IPS-11a (cell line): Measurements from ENCODE around the gene PTCHD4.

Experiments used
- H3K4me3 ChIP-seq: one replicate; pipeline ENCODE4 v1.5.1; 2013; ENCODE audit warnings: low read depth, low read length, control low read depth

PTCHD4 gene

DNA sequence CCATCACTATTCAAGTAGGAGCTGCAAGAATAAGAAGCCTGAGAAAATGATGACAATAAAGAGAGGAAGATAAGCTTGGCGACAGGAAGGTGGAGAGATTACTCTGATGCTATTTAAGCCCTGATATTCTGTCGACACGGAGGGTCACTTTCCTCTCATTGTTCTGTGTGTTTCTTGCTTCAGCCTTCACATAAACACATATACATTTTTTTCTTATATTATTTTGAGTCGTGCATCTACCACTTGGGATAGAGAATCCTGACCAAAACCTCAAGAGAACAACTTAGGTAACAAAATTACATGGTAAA lies 10.5 kb downstream of the PTCHD4 start:
- no peak overlapping the region for H3K4me3 ChIP-seq

DNA sequence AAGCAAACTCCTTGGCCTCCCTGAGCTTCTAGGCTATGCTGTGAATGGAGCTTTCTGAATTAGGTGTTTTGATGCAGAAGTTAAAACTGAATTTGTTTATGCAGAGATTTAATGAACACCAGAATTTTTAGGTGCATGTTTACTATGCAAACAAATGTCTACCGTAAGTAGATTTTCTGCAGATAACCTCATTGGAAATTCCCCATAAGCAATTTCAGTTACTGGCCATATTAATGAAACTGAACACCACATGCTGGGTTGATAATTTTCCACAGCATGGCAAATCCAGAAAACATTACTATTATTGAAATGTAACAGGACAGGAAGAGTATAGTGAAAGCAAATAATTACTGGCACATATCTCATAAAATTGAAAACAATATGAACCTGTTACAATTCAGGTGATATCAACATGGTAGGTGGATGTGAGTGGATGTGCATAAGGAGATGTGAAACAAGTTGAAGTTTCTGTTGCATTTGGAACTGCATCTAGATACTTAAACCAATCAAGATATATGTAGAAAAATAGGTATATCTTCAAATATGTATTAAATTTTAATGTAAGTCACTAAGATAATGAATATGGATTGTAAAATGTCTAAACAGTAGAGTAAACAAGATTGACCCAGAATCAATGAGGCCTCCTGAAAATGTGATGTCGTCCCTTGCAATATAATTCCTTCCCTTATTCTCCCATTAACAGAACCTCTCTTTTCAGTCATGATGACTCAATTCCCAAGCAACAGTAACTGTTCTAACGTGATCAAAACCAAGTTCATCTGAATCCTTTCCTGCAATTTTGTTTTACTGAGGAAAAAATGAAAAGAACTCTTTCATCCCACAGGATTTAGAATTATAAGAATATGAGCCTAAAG lies 11.0 kb downstream of the PTCHD4 start:
- H3K4me3 ChIP-seq, result no peak overlapping the region

- no peak overlapping the region for H3K4me3 ChIP-seq
Observed at GRCh38 chr6:48098923-48099322, 12.1 kb downstream of the PTCHD4 start.

DNA sequence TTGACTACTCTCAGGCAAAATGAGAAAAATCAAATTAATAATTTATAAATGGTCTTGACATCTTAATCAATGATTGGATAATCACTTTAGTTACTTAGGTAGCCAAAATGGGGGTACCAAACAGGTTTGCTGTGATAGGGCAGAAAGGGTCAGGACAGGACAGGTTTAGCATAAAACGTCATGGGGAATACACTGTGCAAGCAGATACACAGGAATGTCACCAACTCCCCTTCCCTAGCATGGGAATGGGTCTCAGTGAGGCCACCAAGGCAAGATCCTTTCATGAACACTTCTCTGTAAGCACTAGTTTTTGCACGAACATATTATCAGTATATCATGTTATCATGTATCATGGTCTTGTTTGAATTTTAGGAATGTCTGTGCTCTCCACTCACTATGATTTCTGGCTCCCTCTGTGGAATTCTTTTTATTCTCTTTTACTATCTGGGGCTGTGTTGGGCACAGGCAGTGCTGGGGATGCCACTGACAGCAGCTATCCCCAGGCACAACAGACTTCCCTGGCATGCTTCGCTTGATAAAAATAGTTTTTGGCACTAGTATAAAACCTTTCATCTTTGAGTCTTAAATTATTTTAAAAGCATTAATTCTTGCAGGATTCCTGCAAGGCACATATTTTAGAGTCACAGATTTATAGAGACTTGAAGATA lies 18.3 kb downstream of the PTCHD4 start:
- no peak overlapping the region for H3K4me3 ChIP-seq

- H3K4me3 ChIP-seq, result no peak overlapping the region
Observed at GRCh38 chr6:48090546-48090945, 20.5 kb downstream of the PTCHD4 start.

DNA sequence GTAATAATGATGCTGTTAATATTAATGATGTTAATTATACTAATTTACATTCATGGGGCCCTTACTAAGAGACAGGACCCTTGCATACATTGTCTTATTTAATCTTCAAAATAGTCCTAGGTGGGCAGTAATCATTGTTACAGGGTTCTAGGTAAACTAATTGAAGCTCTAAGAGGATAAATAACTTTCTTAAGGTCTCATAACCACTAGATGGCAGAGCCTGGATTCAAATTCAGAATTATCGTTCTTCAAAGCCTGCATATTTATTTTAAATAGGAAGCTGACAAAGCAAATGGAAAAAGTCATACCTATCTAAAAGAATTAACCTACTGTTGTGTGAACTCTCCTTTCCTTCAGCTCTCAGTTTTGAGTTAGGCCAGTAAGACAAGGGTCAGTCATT lies 23.5 kb downstream of the PTCHD4 start:
- H3K4me3 ChIP-seq, result no peak overlapping the region

GRCh38 chr6:48086187-48086586 lies 24.8 kb downstream of the PTCHD4 start:
- H3K4me3 ChIP-seq, result no peak overlapping the region

- no peak overlapping the region for H3K4me3 ChIP-seq
Observed at GRCh38 chr6:48085131-48085741, 25.8 kb downstream of the PTCHD4 start.

- no peak overlapping the region for H3K4me3 ChIP-seq
Observed at GRCh38 chr6:48084201-48084600, 26.8 kb downstream of the PTCHD4 start.

DNA sequence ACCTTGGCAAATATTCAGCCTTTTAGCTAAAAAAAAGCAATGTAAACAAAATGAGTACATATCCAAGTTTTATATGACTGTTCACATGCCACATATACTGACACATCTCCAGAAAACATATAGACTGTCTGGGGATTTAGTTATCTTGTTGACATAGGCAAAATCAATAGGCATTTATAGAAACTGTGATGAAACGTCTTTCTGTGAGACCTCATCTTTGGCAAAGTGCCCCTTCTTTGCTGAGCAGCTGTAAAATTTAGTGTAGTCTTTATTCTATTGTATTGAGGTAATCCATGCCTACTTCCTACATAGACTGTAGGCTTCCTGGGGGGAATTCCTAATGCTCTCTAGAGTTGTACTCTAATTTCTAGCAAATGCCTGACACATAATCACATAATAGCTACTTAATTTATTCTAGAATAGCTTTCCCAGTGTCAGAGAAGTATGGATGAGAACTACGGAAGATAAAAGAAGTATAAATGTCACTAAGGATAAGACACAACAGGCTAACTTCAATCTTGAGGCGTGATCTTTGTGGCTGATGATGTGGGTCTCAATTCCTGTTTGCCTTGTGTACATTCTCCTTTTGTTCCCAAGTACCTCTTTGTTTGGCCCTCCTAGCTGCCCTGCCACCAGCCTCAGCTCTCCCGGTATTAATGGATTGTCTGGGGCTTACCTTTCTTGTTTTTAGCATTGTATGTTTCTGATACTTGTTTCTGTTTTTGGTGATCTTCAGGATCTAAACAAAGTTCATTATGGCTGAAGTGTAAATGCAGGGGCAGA lies 30.6 kb downstream of the PTCHD4 start:
- H3K4me3 ChIP-seq, result no peak overlapping the region

GRCh38 chr6:48078120-48078519 lies 32.9 kb downstream of the PTCHD4 start:
- H3K4me3 ChIP-seq, result no peak overlapping the region

DNA sequence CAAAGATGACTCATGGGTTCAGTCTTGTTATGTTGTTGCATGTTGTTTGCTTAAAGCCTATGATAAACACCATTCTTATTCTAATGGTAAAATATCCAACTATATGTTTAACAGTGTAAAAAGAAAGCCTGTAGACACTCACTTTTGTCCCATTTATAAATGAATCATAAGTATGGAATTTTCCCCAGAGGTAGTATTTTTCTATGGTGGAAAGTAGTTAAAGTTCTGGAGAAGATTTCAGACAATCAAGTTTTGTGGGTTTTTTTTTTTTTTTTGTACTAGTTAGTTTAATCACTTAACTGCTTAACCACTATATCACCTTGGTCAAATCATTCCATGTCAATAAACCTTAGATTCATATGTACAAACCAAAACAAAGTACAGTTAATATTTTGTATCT lies 35.8 kb downstream of the PTCHD4 start:
- H3K4me3 ChIP-seq, result no peak overlapping the region

DNA sequence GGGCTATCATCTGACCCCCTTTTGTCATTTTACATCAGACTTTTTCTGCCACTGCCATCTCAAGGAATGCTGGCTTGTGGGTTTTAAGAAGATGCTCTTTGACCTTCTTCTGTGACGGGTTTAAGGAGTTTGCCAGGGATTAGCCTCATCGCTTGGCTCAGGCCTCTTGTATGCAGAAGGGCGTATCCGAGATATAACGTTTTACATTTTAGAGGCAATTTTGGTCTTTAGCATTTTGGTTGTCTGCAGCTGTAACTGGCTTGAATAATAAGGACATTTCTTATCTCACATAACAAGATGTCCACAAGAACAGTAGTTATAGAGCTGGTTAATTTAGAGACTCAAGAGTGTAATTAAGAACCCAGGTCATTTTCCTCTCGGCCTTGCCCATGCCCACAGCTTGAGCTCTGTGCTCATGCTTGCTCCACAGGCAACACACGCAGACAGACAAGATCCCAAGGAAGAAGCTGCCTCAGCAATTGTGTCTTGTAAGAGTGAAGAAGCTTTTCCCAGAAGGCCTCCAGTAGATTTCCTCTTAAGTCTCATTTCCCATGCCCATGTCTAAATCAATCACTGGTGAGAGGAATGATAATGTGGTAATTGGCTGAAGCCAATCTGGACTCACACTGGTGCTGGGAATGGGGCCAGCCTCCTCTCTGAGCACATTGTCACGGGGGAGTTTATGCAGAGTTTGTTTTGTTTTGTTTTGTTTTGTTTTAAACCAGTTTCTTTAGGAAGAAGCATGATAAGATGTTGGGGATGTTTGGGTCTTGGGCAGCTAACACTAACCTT lies 36.8 kb downstream of the PTCHD4 start:
- H3K4me3 ChIP-seq, result no peak overlapping the region

GRCh38 chr6:48071833-48072232 lies 39.2 kb downstream of the PTCHD4 start:
- no peak overlapping the region for H3K4me3 ChIP-seq

DNA sequence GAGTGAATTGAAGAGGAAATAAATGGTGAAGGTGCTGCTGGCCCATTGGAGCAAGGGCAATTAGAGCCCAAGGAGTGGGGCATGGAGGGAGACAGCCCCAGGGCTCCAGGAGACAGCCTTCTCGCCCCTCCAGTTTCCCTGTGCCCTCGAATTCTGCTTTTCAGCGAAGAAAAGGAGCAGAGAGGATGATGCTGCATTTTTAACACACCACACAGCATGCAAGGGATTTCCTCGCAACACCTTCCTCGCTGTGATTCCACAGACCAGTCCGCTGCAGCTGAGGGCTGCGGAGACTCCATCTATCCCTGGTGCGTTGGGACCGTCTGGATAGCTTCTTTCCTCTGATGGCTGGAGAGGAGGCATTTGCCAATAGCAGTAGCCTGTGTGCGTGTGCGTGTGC lies 41.7 kb downstream of the PTCHD4 start:
- peak overlapping the region; percentile 13 for H3K4me3 ChIP-seq

DNA sequence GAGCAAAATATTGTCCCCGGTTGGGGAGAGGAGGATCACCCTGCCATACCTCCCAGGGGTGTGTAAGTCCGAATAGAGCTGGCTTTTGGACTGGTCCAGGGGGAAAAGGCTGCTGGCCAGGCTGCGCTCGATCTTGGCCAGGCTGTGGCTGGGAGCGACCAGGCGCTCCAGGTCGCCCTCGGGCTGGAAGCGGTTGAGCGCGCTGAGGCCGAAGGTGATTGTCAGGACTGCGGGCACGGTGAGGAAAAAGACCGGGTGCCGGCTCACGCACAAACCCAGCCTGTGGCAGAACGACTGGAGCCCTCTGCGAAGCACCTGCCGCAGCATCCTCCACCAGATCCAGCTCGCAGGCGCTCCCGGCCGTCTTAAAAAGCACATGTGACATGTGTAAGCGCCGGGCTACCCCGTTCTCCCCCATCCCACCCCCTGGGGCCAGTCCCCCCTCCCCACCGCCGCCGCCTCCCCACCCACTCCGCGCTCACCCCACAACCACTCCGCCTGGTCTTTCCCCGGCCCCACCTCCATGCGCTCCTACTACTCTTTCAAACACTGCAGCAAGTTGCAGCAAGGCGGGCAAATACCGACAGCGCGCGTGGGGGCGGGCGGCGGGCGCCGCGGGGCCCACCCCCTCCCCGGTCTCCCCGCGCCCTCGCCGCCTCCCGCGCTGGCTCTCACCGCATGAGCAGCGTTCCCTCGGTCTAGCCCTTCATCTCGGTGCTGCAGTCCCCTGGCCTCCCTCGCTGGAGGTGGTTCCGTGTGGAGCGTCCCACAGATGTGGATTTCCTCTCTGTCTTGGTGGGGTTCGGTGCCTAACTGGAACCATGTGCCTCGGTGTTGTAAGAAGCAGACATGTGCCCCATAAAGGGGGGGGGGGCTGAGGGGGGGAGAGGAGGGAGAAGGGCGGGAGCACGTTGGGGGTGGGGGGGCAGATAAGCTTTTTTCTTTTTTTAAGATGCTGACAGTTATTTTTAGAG lies 42.4 kb downstream of the PTCHD4 start:
- H3K4me3 ChIP-seq, result peak overlapping the region; percentile 33

DNA sequence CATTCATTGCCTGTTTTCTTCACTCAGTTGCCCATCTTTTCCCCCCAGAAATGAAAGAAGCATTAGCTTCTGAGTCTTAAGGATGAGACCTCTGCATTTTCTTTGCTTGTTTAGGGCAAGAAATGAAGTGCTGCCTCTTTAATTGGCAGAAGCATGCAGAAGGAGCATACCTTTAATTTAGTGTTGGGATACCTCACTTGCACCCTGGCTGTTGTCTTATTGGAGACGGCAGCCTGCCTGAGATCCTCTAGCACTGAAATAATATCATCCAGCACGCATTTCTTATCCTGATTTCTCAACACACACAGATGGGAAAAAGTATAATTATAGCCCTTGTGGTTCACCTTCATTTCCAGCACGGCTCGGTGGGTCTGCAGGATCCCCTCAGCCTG lies 43.1 kb downstream of the PTCHD4 start:
- H3K4me3 ChIP-seq, result no peak overlapping the region

DNA sequence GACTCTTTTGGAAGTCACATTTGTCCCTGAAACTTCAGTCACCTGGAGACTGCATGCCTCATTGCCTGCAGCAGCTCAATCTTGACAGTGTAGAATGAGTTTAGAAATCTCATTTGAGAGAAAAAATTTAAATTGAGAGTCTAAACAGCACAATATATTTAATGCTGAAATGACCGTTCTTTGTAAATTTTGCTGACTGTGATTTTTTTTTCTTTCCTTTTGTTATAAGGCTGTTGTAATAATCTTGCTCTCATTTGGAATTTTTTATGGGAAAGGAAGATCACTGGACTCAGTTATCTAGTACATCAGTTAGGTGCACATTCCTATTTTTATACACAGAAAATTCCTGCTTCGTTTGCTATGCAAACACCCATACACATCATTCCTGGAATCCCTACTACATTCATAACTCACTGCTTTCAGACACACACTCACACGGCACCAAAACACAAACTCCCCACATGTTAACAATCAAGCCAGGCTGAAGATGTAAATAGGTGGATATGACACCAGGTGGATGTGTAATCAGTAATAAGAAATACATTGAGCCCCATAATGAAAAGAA lies 43.8 kb downstream of the PTCHD4 start:
- no peak overlapping the region for H3K4me3 ChIP-seq
